WTC11 (cell line): ENCODE measurements around the gene ATP6V0B.

ENCODE experiments used
- ATF3 ChIP-seq: sonication (generic); formaldehyde crosslinking; conservative IDR thresholded peaks from 2 replicates; pipeline ENCODE4 v1.8.1; 2022; ENCODE audit warnings: mild to moderate bottlenecking, missing genetic modification reagents
- CBFB ChIP-seq: sonication (generic); formaldehyde crosslinking; IDR thresholded peaks from 2 replicates; pipeline ENCODE4 v1.8.1; 2022; ENCODE audit warnings: mild to moderate bottlenecking, low read depth, missing genetic modification reagents
- CTCF ChIP-seq: fragments of 200-600 bp; IDR thresholded peaks from 2 replicates; pipeline ENCODE4 v1.8.0; 2022; ENCODE audit warnings: antibody characterized with exemption
- FOXJ3 ChIP-seq: sonication (generic); formaldehyde crosslinking; IDR thresholded peaks from 2 replicates; pipeline ENCODE4 v1.9.0; 2021; ENCODE audit warnings: missing genetic modification reagents, mild to moderate bottlenecking, borderline replicate concordance
- MAX ChIP-seq: sonication (generic); formaldehyde crosslinking; IDR thresholded peaks from 2 replicates; pipeline ENCODE4 v1.8.0; 2022; ENCODE audit warnings: mild to moderate bottlenecking, missing genetic modification reagents
- NR3C1 ChIP-seq: sonication (generic); formaldehyde crosslinking; conservative IDR thresholded peaks from 2 replicates; pipeline ENCODE4 v1.8.1; 2023; ENCODE audit warnings: low read depth, mild to moderate bottlenecking, missing genetic modification reagents
- SMAD4 ChIP-seq: sonication (generic); formaldehyde crosslinking; IDR thresholded peaks from 2 replicates; pipeline ENCODE4 v1.8.0; 2022; ENCODE audit warnings: mild to moderate bottlenecking, missing genetic modification reagents
- ZBTB21 ChIP-seq: sonication (generic); formaldehyde crosslinking; IDR thresholded peaks from 2 replicates; pipeline ENCODE4 v1.8.1; 2023; ENCODE audit warnings: mild to moderate bottlenecking, missing genetic modification reagents, borderline replicate concordance

- TF ChIP-seq FOXJ3 (CRISPR knock-in tag) = no peak
- TF ChIP-seq NR3C1 (CRISPR knock-in tag) = no peak
- TF ChIP-seq CTCF = no peak
- no peak for TF ChIP-seq CBFB
- no peak for TF ChIP-seq ZBTB21 (CRISPR knock-in tag)
- no peak for TF ChIP-seq ATF3 (CRISPR knock-in tag)
- no peak for TF ChIP-seq MAX (CRISPR knock-in tag)
- no peak for TF ChIP-seq SMAD4
These were observed 13.1 kb upstream of the ATP6V0B start for GRCh38 chr1:43961692-43962091.
